PC-9 (cell line): ENCODE results near the gene KDM4C. TPM values are rescaled to one million over a fixed set of nuclear protein-coding genes. Genes with fewer than 3 reads are reported as not detected.

Experiments used
- BruUV-seq: library from RNA; stranded (reverse); fragments of 400-500 nt; replicated peaks from 2 replicates; lab custom pipeline; 2021; lab: Mats Ljungman, UMichigan
- CTCF ChIA-PET: fragments of 300-600 bp; sonication (Branson Sonifier 250); formaldehyde crosslinking; loops from one replicate; lab custom pipeline; 2022; ENCODE audit warnings: antibody characterized with exemption; lab: Charles Lee
- POLR2A ChIA-PET: fragments of 300-600 bp; sonication (Branson Sonifier 250); formaldehyde crosslinking; loops from one replicate; lab custom pipeline; 2022; ENCODE audit warnings: antibody characterized with exemption; ENCODE audit not compliant: unreplicated experiment; lab: Charles Lee
- DNase-seq, 2 experiments: peaks; one replicate each; pipeline versions ENCODE4 v3.0.0 to v3.0.0-alpha.2; 2015 to 2022; ENCODE audit warnings: mixed read lengths in 1 of 2
- H2AFZ ChIP-seq: fragments of 200-600 bp; sonication (generic); 2 replicates; pipeline ENCODE4 v1.8.1; 2017; ENCODE audit warnings: antibody characterized with exemption
- H3F3A ChIP-seq: fragments of 200-600 bp; sonication (generic); 2 replicates; pipeline ENCODE4 v1.8.1; 2017; ENCODE audit warnings: antibody characterized with exemption, mild to moderate bottlenecking, low read depth; ENCODE audit not compliant: insufficient read depth
- H3K27ac ChIP-seq: fragments of 200-600 bp; sonication (generic); 2 replicates; pipeline ENCODE4 v1.6.1; 2016; ENCODE audit warnings: mixed run types
- H3K27me3 ChIP-seq: fragments of 200-600 bp; sonication (generic); 2 replicates; pipeline ENCODE4 v1.6.1; 2016; ENCODE audit warnings: low read depth, mixed run types; ENCODE audit not compliant: insufficient read depth
- H3K36me3 ChIP-seq: fragments of 200-600 bp; sonication (generic); 2 replicates; pipeline ENCODE4 v1.6.1; 2016; ENCODE audit warnings: low read depth, mixed run types
- H3K4me1 ChIP-seq: fragments of 200-600 bp; sonication (generic); replicated peaks from 2 replicates; pipeline ENCODE4 v1.6.1; 2016; ENCODE audit warnings: mixed run types; ENCODE audit not compliant: insufficient read depth
- H3K4me2 ChIP-seq: fragments of 200-600 bp; sonication (generic); 2 replicates; pipeline ENCODE4 v1.6.1; 2017; ENCODE audit warnings: mixed run types
- H3K4me3 ChIP-seq: fragments of 200-600 bp; sonication (generic); 2 replicates; pipeline ENCODE4 v1.6.1; 2016; ENCODE audit warnings: mixed run types
- H3K79me2 ChIP-seq: fragments of 200-600 bp; sonication (generic); 2 replicates; pipeline ENCODE4 v1.6.1; 2017; ENCODE audit warnings: low read depth, mixed run types
- H3K9me2 ChIP-seq: fragments of 200-600 bp; sonication (generic); 2 replicates; pipeline ENCODE4 v1.8.1; 2017; ENCODE audit warnings: mild to moderate bottlenecking; ENCODE audit not compliant: insufficient read depth
- H3K9me3 ChIP-seq: fragments of 200-600 bp; sonication (generic); 2 replicates; pipeline ENCODE4 v1.8.1; 2016; ENCODE audit warnings: low read depth; ENCODE audit not compliant: insufficient read depth
- H4K20me1 ChIP-seq: fragments of 200-600 bp; sonication (generic); 2 replicates; pipeline ENCODE4 v1.8.1; 2017; ENCODE audit not compliant: insufficient read depth
- CTCF ChIP-seq: fragments of 200-600 bp; sonication (generic); conservative IDR thresholded peaks from 2 replicates; pipeline ENCODE4 v1.6.1; 2017; ENCODE audit warnings: mixed run types, antibody characterized with exemption, mild to moderate bottlenecking, moderate library complexity
- EZH2 ChIP-seq: fragments of 200-600 bp; sonication (generic); IDR thresholded peaks from 2 replicates; pipeline ENCODE4 v1.8.0; 2017; ENCODE audit warnings: antibody characterized with exemption, low read depth
- intact Hi-C: fragments of 100-400 bp; cut with micrococcal nuclease; formaldehyde crosslinking; loops from one replicate; pipeline ENCODE4 v1.10.0; 2022; ENCODE audit not compliant: unreplicated experiment
- total RNA-seq: library from RNA; stranded (reverse); gene quantifications from 2 replicates; pipeline ENCODE4 v1.2.3, GENCODE V29; 2021

KDM4C gene
- total RNA-seq, 1 experiment from 2014 or later: 12.9 TPM

GRCh38 chr9:7172154-7173115 is 414.7 kb downstream of the KDM4C start:
- no peak for DNase-seq
- no peaks in the 10 kb centered on the region for H3K27me3 ChIP-seq
- H3F3A ChIP-seq: no peaks in the 10 kb centered on the region
- H2AFZ ChIP-seq: no peak overlapping the region
- no peak overlapping the region for H3K4me3 ChIP-seq
- no peak overlapping the region for H3K27ac ChIP-seq
- ChIA-PET CTCF (no interaction called here), POLR2A (no interaction called here)
- no peaks in the 10 kb centered on the region for H4K20me1 ChIP-seq
- no peak overlapping the region for H3K4me2 ChIP-seq
- no peaks in the 10 kb centered on the region for H3K4me1 ChIP-seq
- TF ChIP-seq EZH2 (no peak), CTCF (no peak)
- no TSS peak for BruUV-seq
- H3K9me2 ChIP-seq: no peaks in the 10 kb centered on the region
- intact Hi-C loops: no loop called here
- no peaks in the 10 kb centered on the region for H3K9me3 ChIP-seq
- H3K36me3 ChIP-seq: no peaks in the 10 kb centered on the region
- no peaks in the 10 kb centered on the region for H3K79me2 ChIP-seq

GRCh38 chr9:7173139-7173538 is 415.4 kb downstream of the KDM4C start:
- no TSS peak for BruUV-seq
- TF ChIP-seq EZH2 (no peak), CTCF (no peak)
- no peaks in the 10 kb centered on the region for H3K9me3 ChIP-seq
- ChIA-PET CTCF (no interaction called here), POLR2A (no interaction called here)
- no peaks in the 10 kb centered on the region for H3K36me3 ChIP-seq
- H3K27ac ChIP-seq: no peak overlapping the region
- H3F3A ChIP-seq: no peaks in the 10 kb centered on the region
- H3K4me3 ChIP-seq: no peak overlapping the region
- intact Hi-C loops: no loop called here
- H2AFZ ChIP-seq: no peak overlapping the region
- no peaks in the 10 kb centered on the region for H3K9me2 ChIP-seq
- H4K20me1 ChIP-seq: no peaks in the 10 kb centered on the region
- no peaks in the 10 kb centered on the region for H3K4me1 ChIP-seq
- no peaks in the 10 kb centered on the region for H3K27me3 ChIP-seq
- no peaks in the 10 kb centered on the region for H3K79me2 ChIP-seq
- DNase-seq: no peak
- H3K4me2 ChIP-seq: no peak overlapping the region

GRCh38 chr9:7174301-7174700 is 416.5 kb downstream of the KDM4C start:
- H4K20me1 ChIP-seq: no peaks in the 10 kb centered on the region
- TF ChIP-seq CTCF (no peak), EZH2 (no peak)
- H3K4me2 ChIP-seq: no peak overlapping the region
- no peaks in the 10 kb centered on the region for H3K4me1 ChIP-seq
- intact Hi-C loops: no loop called here
- H3K36me3 ChIP-seq: no peaks in the 10 kb centered on the region
- ChIA-PET CTCF (no interaction called here), POLR2A (no interaction called here)
- no peaks in the 10 kb centered on the region for H3K27me3 ChIP-seq
- no peaks in the 10 kb centered on the region for H3K9me2 ChIP-seq
- no peaks in the 10 kb centered on the region for H3K79me2 ChIP-seq
- H3F3A ChIP-seq: no peaks in the 10 kb centered on the region
- no peak for DNase-seq
- H3K9me3 ChIP-seq: no peaks in the 10 kb centered on the region
- no TSS peak for BruUV-seq
- H3K27ac ChIP-seq: no peak overlapping the region
- H3K4me3 ChIP-seq: no peak overlapping the region
- H2AFZ ChIP-seq: no peak overlapping the region
